SK-N-SH (cell line): Measurements from ENCODE around the gene ZGPAT. TPM values are rescaled to one million over a fixed set of nuclear protein-coding genes. Genes with fewer than 3 reads are reported as not detected.

Experiments used
- CTCF ChIA-PET: fragments of 300-600, 350-600 bp; formaldehyde crosslinking; extraction: SDS; loops from one replicate; lab custom pipeline; 2021; lab: Yijun Ruan, JAX
- POLR2A ChIA-PET: fragments of 350-600 bp; sonication (Branson Sonifier 250); formaldehyde crosslinking; extraction: SDS; loops from one replicate; lab custom pipeline; 2020; ENCODE audit warnings: antibody characterized with exemption, inconsistent platforms; lab: Yijun Ruan, JAX
- DNase-seq: peaks from one replicate; pipeline ENCODE4 v3.0.0; 2012
- H2AFZ ChIP-seq: fragments of 200-600 bp; sonication (generic); 2 replicates; pipeline ENCODE4 v1.8.1; 2016; ENCODE audit warnings: antibody characterized with exemption, mild to moderate bottlenecking, low read depth
- H3F3A ChIP-seq: fragments of 200-600 bp; sonication (generic); replicated peaks from 2 replicates; pipeline ENCODE3; 2016; ENCODE audit warnings: antibody characterized with exemption, mild to moderate bottlenecking; ENCODE audit not compliant: insufficient read depth
- H3K27ac ChIP-seq, 2 experiments: fragments of 200-500 bp in 1 of 2; fragments of 200-600 bp in 1 of 2; sonication (Bioruptor generic) in 1 of 2; sonication (generic), shearing (Covaris generic) in 1 of 2; 2 replicates each; pipeline versions ENCODE4 v1.5.1 to v1.6.1; 2014 to 2016; ENCODE audit warnings: low read depth in 2 of 2, inconsistent platforms in 1 of 2, low read length in 1 of 2, mild to moderate bottlenecking in 1 of 2, mixed read lengths in 1 of 2
- H3K27me3 ChIP-seq: fragments of 200-600 bp; sonication (generic), shearing (Covaris generic); 2 replicates; pipeline ENCODE4 v1.6.1; 2016; ENCODE audit warnings: mixed run types; ENCODE audit not compliant: insufficient read depth
- H3K36me3 ChIP-seq, 2 experiments: fragments of 200-500 bp in 1 of 2; fragments of 200-600 bp in 1 of 2; sonication (Bioruptor generic) in 1 of 2; sonication (generic) in 1 of 2; replicated peaks in 1 of 2; 2 replicates each; pipeline versions ENCODE3 to v1.5.1; 2014 to 2016; ENCODE audit warnings: low read length in 1 of 2, mild to moderate bottlenecking in 1 of 2; ENCODE audit not compliant: insufficient read depth in 2 of 2, control insufficient read depth in 1 of 2
- H3K4me1 ChIP-seq, 2 experiments: fragments of 200-500 bp in 1 of 2; fragments of 200-600 bp in 1 of 2; sonication (Bioruptor generic) in 1 of 2; sonication (generic), shearing (Covaris generic) in 1 of 2; 2 replicates each; pipeline versions ENCODE4 v1.5.1 to v1.6.1; 2014 to 2016; ENCODE audit warnings: low read depth in 1 of 2, low read length in 1 of 2, mixed run types in 1 of 2; ENCODE audit not compliant: insufficient read depth in 2 of 2, control insufficient read depth in 1 of 2
- H3K4me2 ChIP-seq: fragments of 200-600 bp; sonication (generic), shearing (Covaris generic); 2 replicates; pipeline ENCODE4 v1.6.1; 2017; ENCODE audit warnings: mixed run types
- H3K4me3 ChIP-seq, 2 experiments: fragments of 200-500 bp in 1 of 2; fragments of 200-600 bp in 1 of 2; sonication (Bioruptor generic) in 1 of 2; sonication (generic), shearing (Covaris generic) in 1 of 2; 2 replicates each; pipeline versions ENCODE4 v1.5.1 to v1.8.1; 2014 to 2016; ENCODE audit warnings: low read depth in 2 of 2, inconsistent platforms in 1 of 2, low read length in 1 of 2, mild to moderate bottlenecking in 1 of 2, mixed read lengths in 1 of 2, moderate library complexity in 1 of 2
- H3K79me2 ChIP-seq: fragments of 200-600 bp; sonication (generic); 2 replicates; pipeline ENCODE4 v1.8.1; 2017; ENCODE audit warnings: mild to moderate bottlenecking; ENCODE audit not compliant: insufficient read depth
- H3K9ac ChIP-seq: fragments of 200-600 bp; sonication (generic); 2 replicates; pipeline ENCODE4 v1.6.1; 2017; ENCODE audit warnings: mixed run types
- H3K9me2 ChIP-seq: fragments of 200-600 bp; sonication (generic); 2 replicates; pipeline ENCODE4 v1.6.1; 2017; ENCODE audit warnings: mixed run types
- H3K9me3 ChIP-seq: fragments of 200-600 bp; sonication (generic); 2 replicates; pipeline ENCODE4 v1.6.1; 2017; ENCODE audit warnings: mixed run types, mild to moderate bottlenecking, moderate library complexity
- H4K20me1 ChIP-seq: fragments of 200-600 bp; sonication (generic); 2 replicates; pipeline ENCODE4 v1.6.1; 2017; ENCODE audit warnings: mild to moderate bottlenecking, mixed run types; ENCODE audit not compliant: insufficient read depth
- ELF1 ChIP-seq: IDR thresholded peaks from 2 replicates; pipeline ENCODE4 v1.4.0; 2012
- EZH2phosphoT487 ChIP-seq: fragments of 200-600 bp; sonication (generic); IDR thresholded peaks from 2 replicates; pipeline ENCODE4 v1.6.1; 2017; ENCODE audit warnings: low read depth, mixed run types, mild to moderate bottlenecking, antibody characterized with exemption, moderate library complexity, borderline replicate concordance
- MEF2A ChIP-seq: IDR thresholded peaks from 2 replicates; pipeline ENCODE4 v1.4.0; 2012; ENCODE audit warnings: low read depth, borderline replicate concordance
- MXI1 ChIP-seq: IDR thresholded peaks from 2 replicates; pipeline ENCODE4 v1.6.1; 2012; ENCODE audit warnings: mild to moderate bottlenecking, low read depth, low read length, improper control_type of control experiment
- RFX5 ChIP-seq: IDR thresholded peaks from 2 replicates; pipeline ENCODE4 v1.6.1; 2012; ENCODE audit warnings: mild to moderate bottlenecking, improper control_type of control experiment, low read length
- SIN3A ChIP-seq: IDR thresholded peaks from 2 replicates; pipeline ENCODE4 v1.6.1; 2012; ENCODE audit warnings: low read depth, mild to moderate bottlenecking, low read length, moderate library complexity, borderline replicate concordance
- TAF1 ChIP-seq: IDR thresholded peaks from 2 replicates; pipeline ENCODE4 v1.6.1; 2012; ENCODE audit warnings: low read depth, mild to moderate bottlenecking, low read length, moderate library complexity, borderline replicate concordance
- TEAD4 ChIP-seq: IDR thresholded peaks from 2 replicates; pipeline ENCODE4 v1.4.0; 2012; ENCODE audit warnings: mild to moderate bottlenecking, borderline replicate concordance; ENCODE audit not compliant: insufficient read depth
- USF1 ChIP-seq: IDR thresholded peaks from 2 replicates; pipeline ENCODE4 v1.4.0; 2012; ENCODE audit warnings: low read depth, borderline replicate concordance
- YY1 ChIP-seq: IDR thresholded peaks from 2 replicates; pipeline ENCODE4 v1.4.0; 2012; ENCODE audit warnings: low read depth, mild to moderate bottlenecking
- ZBTB33 ChIP-seq: IDR thresholded peaks from 2 replicates; pipeline ENCODE4 v1.4.0; 2012; ENCODE audit warnings: low read depth, borderline replicate concordance
- WGBS: methylation state at CpG from one replicate; pipeline ENCODE4 v1.1.6; 2017; ENCODE audit warnings: low lambda C conversion rate; 5-methylcytosine and 5-hydroxymethylcytosine counted together
- polyA plus RNA-seq, 3 experiments: library from polyadenylated mRNA; depleted of rRNA; stranded (reverse); fragments of >200 nt; gene quantifications; 2 replicates each; pipeline ENCODE4 v1.2.3, GENCODE V29; 2012
- TF ChIP-seq, protein P1 (sequence below): fragments of 150-350 bp; IDR thresholded peaks from 2 replicates; pipeline ENCODE4 v1.6.1; 2016; ENCODE audit warnings: mild to moderate bottlenecking, low read depth, low read length
- TF ChIP-seq, protein P2 (sequence below): IDR thresholded peaks from 2 replicates; pipeline ENCODE4 v1.6.1; 2012; ENCODE audit warnings: mild to moderate bottlenecking, low read depth, low read length, moderate library complexity
- TF ChIP-seq, protein P3 (sequence below): IDR thresholded peaks from 2 replicates; pipeline ENCODE4; 2012
- TF ChIP-seq, protein P4 (sequence below): fragments of 200-600 bp; sonication (generic); IDR thresholded peaks from 2 replicates; pipeline ENCODE4 v1.6.1; 2017; ENCODE audit warnings: antibody characterized with exemption, mild to moderate bottlenecking, moderate library complexity

Gene ZGPAT
- polyA plus RNA-seq, 1 of the 3 experiments (the other 2 are of a cell fraction), result 33.7 TPM

DNA sequence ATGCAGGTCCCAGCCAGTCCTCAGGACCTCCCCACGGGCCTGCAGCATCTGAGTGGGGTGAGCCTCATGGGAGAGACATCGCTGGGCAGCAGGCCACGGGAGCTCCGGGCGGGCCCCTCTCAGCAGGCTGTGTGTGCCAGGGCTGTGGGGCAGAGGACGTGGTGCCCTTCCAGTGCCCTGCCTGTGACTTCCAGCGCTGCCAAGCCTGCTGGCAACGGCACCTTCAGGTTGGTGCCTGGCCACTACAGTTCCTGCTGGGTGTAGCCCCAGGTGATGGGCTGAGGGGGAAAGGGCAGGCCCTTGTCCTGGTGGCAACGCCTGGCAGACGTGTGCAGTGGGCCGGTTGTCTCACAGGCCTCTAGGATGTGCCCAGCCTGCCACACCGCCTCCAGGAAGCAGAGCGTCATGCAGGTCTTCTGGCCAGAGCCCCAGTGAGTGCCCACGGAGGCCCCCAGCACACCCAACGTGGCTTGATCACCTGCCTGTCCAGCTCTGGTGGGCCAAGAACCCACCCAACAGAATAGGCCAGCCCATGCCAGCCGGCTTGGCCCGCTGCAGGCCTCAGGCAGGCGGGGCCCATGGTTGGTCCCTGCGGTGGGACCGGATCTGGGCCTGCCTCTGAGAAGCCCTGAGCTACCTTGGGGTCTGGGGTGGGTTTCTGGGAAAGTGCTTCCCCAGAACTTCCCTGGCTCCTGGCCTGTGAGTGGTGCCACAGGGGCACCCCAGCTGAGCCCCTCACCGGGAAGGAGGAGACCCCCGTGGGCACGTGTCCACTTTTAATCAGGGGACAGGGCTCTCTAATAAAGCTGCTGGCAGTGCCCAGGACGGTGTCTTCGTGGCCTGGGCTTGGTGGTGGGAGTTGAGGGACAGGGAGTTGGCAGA lies 12.2 kb upstream of the ZGPAT start:
- Histone ChIP-seq H3K79me2 (no peaks in the 10 kb centered on the region), H3K9me3 (no peaks in the 10 kb centered on the region), H3K4me1 (peaks cover 19 to 22% of the 10 kb centered on the region in 2 experiments; a peak in 3 of 4 replicates), H4K20me1 (no peaks in the 10 kb centered on the region), H3F3A (no peaks in the 10 kb centered on the region), H2AFZ (no peak overlapping the region), H3K36me3 (peaks cover 0 to 9% of the 10 kb centered on the region in 2 experiments), H3K9ac (no peak overlapping the region), H3K4me2 (no peak overlapping the region), H3K27me3 (no peaks in the 10 kb centered on the region), H3K4me3 (no peak overlapping the region), H3K27ac (peak overlapping the region in 1 of 2 experiments; percentile 47; a peak in 1 of 4 replicates), H3K9me2 (no peaks in the 10 kb centered on the region)
- TF ChIP-seq ELF1, result no peak
- no peak for TF ChIP-seq MXI1
- no peak for TF ChIP-seq TEAD4
- TF ChIP-seq, protein P1, sequence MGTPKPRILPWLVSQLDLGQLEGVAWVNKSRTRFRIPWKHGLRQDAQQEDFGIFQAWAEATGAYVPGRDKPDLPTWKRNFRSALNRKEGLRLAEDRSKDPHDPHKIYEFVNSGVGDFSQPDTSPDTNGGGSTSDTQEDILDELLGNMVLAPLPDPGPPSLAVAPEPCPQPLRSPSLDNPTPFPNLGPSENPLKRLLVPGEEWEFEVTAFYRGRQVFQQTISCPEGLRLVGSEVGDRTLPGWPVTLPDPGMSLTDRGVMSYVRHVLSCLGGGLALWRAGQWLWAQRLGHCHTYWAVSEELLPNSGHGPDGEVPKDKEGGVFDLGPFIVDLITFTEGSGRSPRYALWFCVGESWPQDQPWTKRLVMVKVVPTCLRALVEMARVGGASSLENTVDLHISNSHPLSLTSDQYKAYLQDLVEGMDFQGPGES, result no peak
- TF ChIP-seq ZBTB33, result no peak
- TF ChIP-seq, protein P2, sequence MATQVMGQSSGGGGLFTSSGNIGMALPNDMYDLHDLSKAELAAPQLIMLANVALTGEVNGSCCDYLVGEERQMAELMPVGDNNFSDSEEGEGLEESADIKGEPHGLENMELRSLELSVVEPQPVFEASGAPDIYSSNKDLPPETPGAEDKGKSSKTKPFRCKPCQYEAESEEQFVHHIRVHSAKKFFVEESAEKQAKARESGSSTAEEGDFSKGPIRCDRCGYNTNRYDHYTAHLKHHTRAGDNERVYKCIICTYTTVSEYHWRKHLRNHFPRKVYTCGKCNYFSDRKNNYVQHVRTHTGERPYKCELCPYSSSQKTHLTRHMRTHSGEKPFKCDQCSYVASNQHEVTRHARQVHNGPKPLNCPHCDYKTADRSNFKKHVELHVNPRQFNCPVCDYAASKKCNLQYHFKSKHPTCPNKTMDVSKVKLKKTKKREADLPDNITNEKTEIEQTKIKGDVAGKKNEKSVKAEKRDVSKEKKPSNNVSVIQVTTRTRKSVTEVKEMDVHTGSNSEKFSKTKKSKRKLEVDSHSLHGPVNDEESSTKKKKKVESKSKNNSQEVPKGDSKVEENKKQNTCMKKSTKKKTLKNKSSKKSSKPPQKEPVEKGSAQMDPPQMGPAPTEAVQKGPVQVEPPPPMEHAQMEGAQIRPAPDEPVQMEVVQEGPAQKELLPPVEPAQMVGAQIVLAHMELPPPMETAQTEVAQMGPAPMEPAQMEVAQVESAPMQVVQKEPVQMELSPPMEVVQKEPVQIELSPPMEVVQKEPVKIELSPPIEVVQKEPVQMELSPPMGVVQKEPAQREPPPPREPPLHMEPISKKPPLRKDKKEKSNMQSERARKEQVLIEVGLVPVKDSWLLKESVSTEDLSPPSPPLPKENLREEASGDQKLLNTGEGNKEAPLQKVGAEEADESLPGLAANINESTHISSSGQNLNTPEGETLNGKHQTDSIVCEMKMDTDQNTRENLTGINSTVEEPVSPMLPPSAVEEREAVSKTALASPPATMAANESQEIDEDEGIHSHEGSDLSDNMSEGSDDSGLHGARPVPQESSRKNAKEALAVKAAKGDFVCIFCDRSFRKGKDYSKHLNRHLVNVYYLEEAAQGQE, result no peak
- no peak for TF ChIP-seq RFX5
- TF ChIP-seq, protein P3, sequence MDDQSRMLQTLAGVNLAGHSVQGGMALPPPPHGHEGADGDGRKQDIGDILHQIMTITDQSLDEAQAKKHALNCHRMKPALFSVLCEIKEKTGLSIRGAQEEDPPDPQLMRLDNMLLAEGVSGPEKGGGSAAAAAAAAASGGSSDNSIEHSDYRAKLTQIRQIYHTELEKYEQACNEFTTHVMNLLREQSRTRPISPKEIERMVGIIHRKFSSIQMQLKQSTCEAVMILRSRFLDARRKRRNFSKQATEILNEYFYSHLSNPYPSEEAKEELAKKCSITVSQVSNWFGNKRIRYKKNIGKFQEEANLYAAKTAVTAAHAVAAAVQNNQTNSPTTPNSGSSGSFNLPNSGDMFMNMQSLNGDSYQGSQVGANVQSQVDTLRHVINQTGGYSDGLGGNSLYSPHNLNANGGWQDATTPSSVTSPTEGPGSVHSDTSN, result no peak
- TF ChIP-seq, protein P4, sequence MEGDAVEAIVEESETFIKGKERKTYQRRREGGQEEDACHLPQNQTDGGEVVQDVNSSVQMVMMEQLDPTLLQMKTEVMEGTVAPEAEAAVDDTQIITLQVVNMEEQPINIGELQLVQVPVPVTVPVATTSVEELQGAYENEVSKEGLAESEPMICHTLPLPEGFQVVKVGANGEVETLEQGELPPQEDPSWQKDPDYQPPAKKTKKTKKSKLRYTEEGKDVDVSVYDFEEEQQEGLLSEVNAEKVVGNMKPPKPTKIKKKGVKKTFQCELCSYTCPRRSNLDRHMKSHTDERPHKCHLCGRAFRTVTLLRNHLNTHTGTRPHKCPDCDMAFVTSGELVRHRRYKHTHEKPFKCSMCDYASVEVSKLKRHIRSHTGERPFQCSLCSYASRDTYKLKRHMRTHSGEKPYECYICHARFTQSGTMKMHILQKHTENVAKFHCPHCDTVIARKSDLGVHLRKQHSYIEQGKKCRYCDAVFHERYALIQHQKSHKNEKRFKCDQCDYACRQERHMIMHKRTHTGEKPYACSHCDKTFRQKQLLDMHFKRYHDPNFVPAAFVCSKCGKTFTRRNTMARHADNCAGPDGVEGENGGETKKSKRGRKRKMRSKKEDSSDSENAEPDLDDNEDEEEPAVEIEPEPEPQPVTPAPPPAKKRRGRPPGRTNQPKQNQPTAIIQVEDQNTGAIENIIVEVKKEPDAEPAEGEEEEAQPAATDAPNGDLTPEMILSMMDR, result no peak
- TF ChIP-seq TAF1, result no peak
- TF ChIP-seq YY1, result no peak
- TF ChIP-seq MEF2A, result no peak
- TF ChIP-seq SIN3A, result no peak
- no peak for TF ChIP-seq USF1
- TF ChIP-seq EZH2phosphoT487, result no peak
- WGBS, result 92% methylated on average over 12 of the region's 25 CpGs
- POLR2A ChIA-PET, result interaction anchor here (1.1 to 3.4 kb wide), 2 partner anchors 12 to 32 kb away, joined by 4 to 22 read pairs; partner anchors contain the start of genes ARFRP1 and ZGPAT
- DNase-seq, result peak; percentile 41
- CTCF ChIA-PET, result no interaction called here
